K562 (cell line): ENCODE results near the gene NUP210.

Experiments
- CTCF ChIP-seq, 3 experiments: IDR thresholded peaks in 2 of 3; conservative IDR thresholded peaks in 1 of 3; 2 replicates each; pipeline ENCODE4 v1.5.1; 2011 to 2012; ENCODE audit warnings: low read length in 3 of 3, mild to moderate bottlenecking in 3 of 3, control low read depth in 2 of 3, improper control_type of control experiment in 1 of 3, inconsistent platforms in 1 of 3, low read depth in 1 of 3, mixed read lengths in 1 of 3, moderate library complexity in 1 of 3; ENCODE audit not compliant: insufficient read depth in 2 of 3
- EZH2 ChIP-seq: IDR thresholded peaks from 2 replicates; pipeline ENCODE4 v1.6.1; 2012; ENCODE audit warnings: low read depth, mild to moderate bottlenecking, inconsistent platforms, low read length, borderline replicate concordance
- FOXA1 ChIP-seq: fragments of 450-650 bp; IDR thresholded peaks from 2 replicates; pipeline ENCODE4 v1.6.1; 2016; ENCODE audit warnings: mild to moderate bottlenecking, borderline replicate concordance
- MAFF ChIP-seq: IDR thresholded peaks from 2 replicates; pipeline ENCODE4 v1.6.1; 2012; ENCODE audit warnings: low read length, improper control_type of control experiment
- MAX ChIP-seq: sonication (generic); formaldehyde crosslinking; IDR thresholded peaks from 2 replicates; pipeline ENCODE4 v1.9.0; 2022; ENCODE audit warnings: mild to moderate bottlenecking, missing genetic modification reagents
- MYNN ChIP-seq, 2 experiments: sonication (generic); formaldehyde crosslinking in 1 of 2; IDR thresholded peaks; 2 replicates each; pipeline versions ENCODE4 v1.5.0 to v1.6.1; 2016 to 2020; ENCODE audit warnings: antibody characterized with exemption in 1 of 2, missing genetic modification reagents in 1 of 2
- NFE2 ChIP-seq: IDR thresholded peaks from 2 replicates; pipeline ENCODE4 v1.6.1; 2014; ENCODE audit warnings: antibody characterized with exemption, low read depth
- POLR3G ChIP-seq: IDR thresholded peaks from 2 replicates; pipeline ENCODE4 v1.6.1; 2011; ENCODE audit not compliant: insufficient read length, insufficient replicate concordance; ENCODE audit errors: extremely low read depth
- TRIM25 ChIP-seq: fragments of 450-650 bp; IDR thresholded peaks from 2 replicates; pipeline ENCODE4 v1.7.0; 2016; ENCODE audit warnings: borderline replicate concordance
- ZNF282 ChIP-seq: sonication (generic); formaldehyde crosslinking; IDR thresholded peaks from 2 replicates; pipeline ENCODE4 v1.8.1; 2023; ENCODE audit warnings: missing genetic modification reagents

- TF ChIP-seq NFE2 (no peak), CTCF (IDR thresholded peaks at IDR 0.05 in 2 of 3, conservative IDR thresholded peaks at IDR 0.05 in 1 of 3; ENCODE audit: insufficient read depth in 2 of 3, low read depth in 1 of 3, low read length in 3 of 3) (no peak), TRIM25 (no peak), MAFF (no peak), MYNN (IDR thresholded peaks at IDR 0.05) (no peak), MYNN (CRISPR knock-in tag; IDR thresholded peaks at IDR 0.05) (no peak), MAX (CRISPR knock-in tag) (no peak), ZNF282 (CRISPR knock-in tag) (no peak), EZH2 (no peak), POLR3G (no peak), FOXA1 (no peak)
Observed at GRCh38 chr3:13323822-13324221, 96.3 kb downstream of the NUP210 start.
